Fibroblast of lung (primary cell): Measurements from ENCODE around the gene SPATA19. TPM values are rescaled to one million over a fixed set of nuclear protein-coding genes. Genes with fewer than 3 reads are reported as not detected.

Experiments used
- DNase-seq, 2 donors: peaks; one replicate each; pipeline versions ENCODE4 v3.0.0 to v3.0.0-alpha.2; 2010; ENCODE audit warnings: low read depth in 2 of 2
- H2AFZ ChIP-seq: 2 replicates; pipeline ENCODE4 v1.5.1; 2012; ENCODE audit warnings: low read length, control low read depth, inconsistent platforms
- H3K27ac ChIP-seq: 2 replicates; pipeline ENCODE4 v1.5.1; 2011; ENCODE audit warnings: low read length, control low read depth; ENCODE audit not compliant: insufficient read depth
- H3K27me3 ChIP-seq: 2 replicates; pipeline ENCODE4 v1.5.1; 2011; ENCODE audit warnings: mild to moderate bottlenecking, low read length; ENCODE audit not compliant: control insufficient read depth, insufficient read depth
- H3K36me3 ChIP-seq: 2 replicates; pipeline ENCODE4 v1.5.1; 2011; ENCODE audit warnings: low read length; ENCODE audit not compliant: control insufficient read depth, insufficient read depth
- H3K4me1 ChIP-seq: 2 replicates; pipeline ENCODE4 v1.5.1; 2011; ENCODE audit warnings: low read length; ENCODE audit not compliant: control insufficient read depth, insufficient read depth; ENCODE audit errors: extremely low read depth
- H3K4me2 ChIP-seq: 2 replicates; pipeline ENCODE4 v1.5.1; 2011; ENCODE audit warnings: low read length, control low read depth; ENCODE audit not compliant: insufficient read depth; ENCODE audit errors: extremely low read depth
- H3K4me3 ChIP-seq, 4 experiments: fragments of 200-600 bp in 1 of 4; sonication (generic) in 1 of 4; replicated peaks in 1 of 4; 2 replicates each; pipeline ENCODE4 v1.5.1; 2011 to 2016; ENCODE audit warnings: low read length in 4 of 4, low read depth in 3 of 4, mild to moderate bottlenecking in 3 of 4, control low read depth in 2 of 4, inconsistent platforms in 1 of 4, mixed read lengths in 1 of 4; ENCODE audit not compliant: insufficient read depth in 1 of 4; ENCODE audit errors: control extremely low read depth in 1 of 4
- H3K79me2 ChIP-seq: 2 replicates; pipeline ENCODE4 v1.5.1; 2012; ENCODE audit warnings: mild to moderate bottlenecking, low read length, inconsistent platforms; ENCODE audit not compliant: control insufficient read depth, insufficient read depth
- H3K9ac ChIP-seq: 2 replicates; pipeline ENCODE4 v1.5.1; 2011; ENCODE audit warnings: mild to moderate bottlenecking, low read length, control low read depth; ENCODE audit not compliant: insufficient read depth
- H3K9me3 ChIP-seq: 2 replicates; pipeline ENCODE4 v1.5.1; 2012; ENCODE audit warnings: low read depth, low read length; ENCODE audit not compliant: control insufficient read depth, insufficient read depth
- H4K20me1 ChIP-seq: 2 replicates; pipeline ENCODE4 v1.5.1; 2011; ENCODE audit warnings: low read length; ENCODE audit not compliant: control insufficient read depth, insufficient read depth; ENCODE audit errors: extremely low read depth
- EZH2 ChIP-seq: IDR thresholded peaks from 2 replicates; pipeline ENCODE4 v1.5.1; 2012; ENCODE audit warnings: low read length, control low read depth, mild to moderate bottlenecking; ENCODE audit errors: missing control alignments
- polyA plus RNA-seq, 2 donors: library from polyadenylated mRNA; depleted of rRNA in 1 of 2; stranded (reverse) in 1 of 2; unstranded in 1 of 2; fragments of >200 nt; gene quantifications; 2 replicates each; pipeline ENCODE4 v1.2.1, GENCODE V29; 2011 to 2012; ENCODE audit warnings: missing spikeins in 1 of 2
- total RNA-seq: library from RNA; depleted of rRNA; stranded (reverse); fragments of >200 nt; gene quantifications from 2 replicates; pipeline ENCODE4 v1.2.1, GENCODE V29; 2014
- TF ChIP-seq, protein P1 (sequence below), 2 donors: IDR thresholded peaks in 1 of 2; conservative IDR thresholded peaks in 1 of 2; 1 replicate in 1 of 2; 2 replicates in 1 of 2; pipeline ENCODE4 v1.5.1; 2011 to 2012; ENCODE audit warnings: low read length in 2 of 2, control low read depth in 1 of 2, inconsistent platforms in 1 of 2, low read depth in 1 of 2, mild to moderate bottlenecking in 1 of 2

SPATA19 gene
- total and polyA plus RNA-seq, 2 donors (not counting 1 experiment from before 2014, with no cell fraction given), result not detected

DNA sequence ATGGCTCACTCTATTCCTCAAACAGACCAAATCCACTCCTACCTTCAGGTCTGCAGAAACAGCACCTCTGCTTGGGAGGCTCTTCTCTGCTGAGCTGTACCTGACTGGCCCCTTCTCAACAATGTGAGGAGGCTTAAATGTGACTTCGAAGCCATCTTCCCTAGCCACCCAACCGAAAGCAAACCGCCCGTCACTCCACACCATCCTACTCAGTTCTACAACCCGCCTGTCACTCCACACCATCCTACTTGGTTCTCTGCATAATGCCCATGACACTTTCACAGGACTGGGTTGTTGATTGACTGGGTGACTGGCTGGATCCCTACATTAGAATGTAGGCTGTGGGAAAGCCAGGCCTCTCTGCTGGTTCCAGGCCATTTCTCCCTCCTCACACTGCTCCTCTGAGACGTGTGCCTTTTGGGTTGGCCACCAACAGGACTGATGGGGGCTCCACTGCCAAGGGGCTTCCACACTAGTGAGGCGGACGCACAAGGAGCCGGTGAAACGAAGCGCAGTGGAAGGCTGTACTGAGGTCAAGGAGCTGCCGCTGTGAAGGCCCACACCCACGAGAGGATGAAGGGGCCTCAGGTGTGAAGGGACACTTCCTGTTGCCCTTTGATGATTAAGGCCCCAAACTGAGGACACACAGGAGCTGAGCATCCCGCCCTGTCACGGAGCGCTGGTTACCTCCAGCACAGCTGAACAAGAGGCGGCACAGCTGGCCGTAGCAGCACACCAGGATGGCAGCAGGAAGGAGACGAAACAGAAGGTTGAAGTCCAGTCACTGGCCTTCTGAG lies 47.5 kb upstream of the SPATA19 start:
- Histone ChIP-seq H3K79me2 (no peaks in the 10 kb centered on the region), H3K9me3 (no peaks in the 10 kb centered on the region), H3K4me1 (no peaks in the 10 kb centered on the region), H3K4me2 (no peak overlapping the region), H3K36me3 (no peaks in the 10 kb centered on the region), H2AFZ (no peak overlapping the region), H3K9ac (no peak overlapping the region), H4K20me1 (no peaks in the 10 kb centered on the region), H3K27ac (no peak overlapping the region), H3K4me3 (no peak overlapping the region), H3K27me3 (no peaks in the 10 kb centered on the region)
- no peak for DNase-seq
- TF ChIP-seq, protein P1, sequence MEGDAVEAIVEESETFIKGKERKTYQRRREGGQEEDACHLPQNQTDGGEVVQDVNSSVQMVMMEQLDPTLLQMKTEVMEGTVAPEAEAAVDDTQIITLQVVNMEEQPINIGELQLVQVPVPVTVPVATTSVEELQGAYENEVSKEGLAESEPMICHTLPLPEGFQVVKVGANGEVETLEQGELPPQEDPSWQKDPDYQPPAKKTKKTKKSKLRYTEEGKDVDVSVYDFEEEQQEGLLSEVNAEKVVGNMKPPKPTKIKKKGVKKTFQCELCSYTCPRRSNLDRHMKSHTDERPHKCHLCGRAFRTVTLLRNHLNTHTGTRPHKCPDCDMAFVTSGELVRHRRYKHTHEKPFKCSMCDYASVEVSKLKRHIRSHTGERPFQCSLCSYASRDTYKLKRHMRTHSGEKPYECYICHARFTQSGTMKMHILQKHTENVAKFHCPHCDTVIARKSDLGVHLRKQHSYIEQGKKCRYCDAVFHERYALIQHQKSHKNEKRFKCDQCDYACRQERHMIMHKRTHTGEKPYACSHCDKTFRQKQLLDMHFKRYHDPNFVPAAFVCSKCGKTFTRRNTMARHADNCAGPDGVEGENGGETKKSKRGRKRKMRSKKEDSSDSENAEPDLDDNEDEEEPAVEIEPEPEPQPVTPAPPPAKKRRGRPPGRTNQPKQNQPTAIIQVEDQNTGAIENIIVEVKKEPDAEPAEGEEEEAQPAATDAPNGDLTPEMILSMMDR (conservative IDR thresholded peaks at IDR 0.05 in 1 of 2, IDR thresholded peaks at IDR 0.05 in 1 of 2; ENCODE audit: low read depth in 1 of 2, low read length in 2 of 2), result no peak
- no peak for TF ChIP-seq EZH2

DNA sequence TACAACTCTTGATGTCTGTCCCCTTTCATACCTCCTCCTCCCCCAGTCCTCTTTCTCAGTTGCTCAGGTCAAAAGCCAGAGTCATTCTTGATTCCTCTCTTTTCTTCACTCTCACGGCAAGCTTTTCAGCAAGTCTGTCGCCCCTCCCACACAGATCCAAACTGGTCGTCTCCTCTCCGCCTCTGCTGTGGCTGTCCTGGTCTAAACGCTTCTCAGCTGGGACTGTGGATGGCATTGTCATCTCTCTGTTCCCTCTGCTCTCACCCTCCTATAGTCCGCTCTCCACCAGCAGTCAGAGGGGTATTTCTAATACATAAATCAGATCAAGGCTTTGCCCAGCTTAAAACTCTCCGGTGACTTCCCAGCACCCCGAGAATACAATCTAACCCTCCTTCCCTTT lies 46.8 kb upstream of the SPATA19 start:
- H3K27ac ChIP-seq, result no peak overlapping the region

DNA sequence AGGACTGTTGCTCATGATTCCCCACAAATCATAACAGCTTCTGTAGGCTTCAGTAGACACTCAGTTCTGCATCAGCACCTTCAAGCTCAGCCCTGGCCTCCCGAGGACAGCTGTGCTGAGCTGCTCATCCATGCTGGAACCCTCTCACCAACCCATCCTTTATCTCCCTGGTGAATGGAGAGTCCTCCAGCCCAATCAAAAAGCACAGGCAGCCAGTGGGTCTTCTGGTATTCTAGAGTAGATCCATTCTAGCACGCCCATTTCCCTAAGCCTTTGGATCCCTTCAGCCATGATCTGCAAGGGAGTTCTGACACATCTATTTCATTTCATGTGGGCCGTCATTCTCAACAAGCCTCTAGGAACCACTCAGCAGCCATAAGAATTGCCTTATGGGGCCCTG lies 44.6 kb upstream of the SPATA19 start:
- H3K4me2 ChIP-seq, result no peak overlapping the region
- H3K4me1 ChIP-seq, result no peaks in the 10 kb centered on the region
- no peaks in the 10 kb centered on the region for H3K9me3 ChIP-seq
- TF ChIP-seq EZH2, result no peak
- TF ChIP-seq, protein P1 (conservative IDR thresholded peaks at IDR 0.05 in 1 of 2, IDR thresholded peaks at IDR 0.05 in 1 of 2; ENCODE audit: low read depth in 1 of 2, low read length in 2 of 2), result no peak
- H3K36me3 ChIP-seq, result no peaks in the 10 kb centered on the region
- H3K9ac ChIP-seq, result no peak overlapping the region
- DNase-seq, result no peak
- no peaks in the 10 kb centered on the region for H4K20me1 ChIP-seq
- no peaks in the 10 kb centered on the region for H3K79me2 ChIP-seq
- H3K4me3 ChIP-seq, result no peak overlapping the region
- no peak overlapping the region for H3K27ac ChIP-seq
- H3K27me3 ChIP-seq, result no peaks in the 10 kb centered on the region
- H2AFZ ChIP-seq, result no peak overlapping the region

More for the DNA sequence above, 46.8 kb upstream of the SPATA19 start:
- no peak for TF ChIP-seq EZH2
- TF ChIP-seq, protein P1 (conservative IDR thresholded peaks at IDR 0.05 in 1 of 2, IDR thresholded peaks at IDR 0.05 in 1 of 2; ENCODE audit: low read depth in 1 of 2, low read length in 2 of 2), result no peak
- H3K4me1 ChIP-seq, result no peaks in the 10 kb centered on the region
- H3K79me2 ChIP-seq, result no peaks in the 10 kb centered on the region
- no peaks in the 10 kb centered on the region for H3K9me3 ChIP-seq
- no peaks in the 10 kb centered on the region for H3K27me3 ChIP-seq
- H3K36me3 ChIP-seq, result no peaks in the 10 kb centered on the region
- H3K4me2 ChIP-seq, result no peak overlapping the region
- no peak overlapping the region for H3K4me3 ChIP-seq
- DNase-seq, result no peak
- no peak overlapping the region for H3K9ac ChIP-seq
- H4K20me1 ChIP-seq, result no peaks in the 10 kb centered on the region
- H2AFZ ChIP-seq, result no peak overlapping the region
